HG03460 (cell line): ENCODE data around the gene ANKIB1.

Experiments used
- ATAC-seq: cut with Tn5 transposase; IDR thresholded peaks from one replicate; pipeline ENCODE4 v1.9.1; 2021; ENCODE audit not compliant: unreplicated experiment

The ANKIB1 gene

GRCh38 chr7:92260248-92260781, 14.5 kb downstream of the ANKIB1 start:
- ATAC-seq, result no peak

- no peak for ATAC-seq
Measured at GRCh38 chr7:92266415-92267241, 20.9 kb downstream of the ANKIB1 start.

- no peak for ATAC-seq
Measured at GRCh38 chr7:92268921-92269320, 23.1 kb downstream of the ANKIB1 start.

- ATAC-seq, result no peak
Measured at GRCh38 chr7:92275327-92275726, 29.6 kb downstream of the ANKIB1 start.

- peak; percentile 83 for ATAC-seq
Measured at GRCh38 chr7:92276460-92276864, 30.7 kb downstream of the ANKIB1 start.

- ATAC-seq, result no peak
Measured at GRCh38 chr7:92279396-92280031, 33.7 kb downstream of the ANKIB1 start.

- no peak for ATAC-seq
Measured at GRCh38 chr7:92281031-92281430, 35.3 kb downstream of the ANKIB1 start.

- ATAC-seq, result no peak
Measured at GRCh38 chr7:92282221-92282814, 36.5 kb downstream of the ANKIB1 start.

GRCh38 chr7:92282930-92283329, 37.2 kb downstream of the ANKIB1 start:
- no peak for ATAC-seq

GRCh38 chr7:92289321-92289720, 43.5 kb downstream of the ANKIB1 start:
- ATAC-seq, result no peak

- no peak for ATAC-seq
Measured at GRCh38 chr7:92292981-92293380, 47.2 kb downstream of the ANKIB1 start.

- ATAC-seq, result no peak
Measured at GRCh38 chr7:92293896-92294590, 48.3 kb downstream of the ANKIB1 start.

GRCh38 chr7:92295391-92295790, 49.6 kb downstream of the ANKIB1 start:
- no peak for ATAC-seq

- no peak for ATAC-seq
Measured at GRCh38 chr7:92296235-92296634, 50.5 kb downstream of the ANKIB1 start.

GRCh38 chr7:92296880-92297445, 51.2 kb downstream of the ANKIB1 start:
- ATAC-seq, result no peak

GRCh38 chr7:92297736-92298135, 52.0 kb downstream of the ANKIB1 start:
- no peak for ATAC-seq

- no peak for ATAC-seq
Measured at GRCh38 chr7:92303761-92304160, 58.0 kb downstream of the ANKIB1 start.

GRCh38 chr7:92304406-92304893, 58.7 kb downstream of the ANKIB1 start:
- no peak for ATAC-seq

GRCh38 chr7:92306153-92306552, 60.4 kb downstream of the ANKIB1 start:
- ATAC-seq, result no peak

GRCh38 chr7:92313055-92313454, 67.3 kb downstream of the ANKIB1 start:
- no peak for ATAC-seq

GRCh38 chr7:92319243-92319642, 73.5 kb downstream of the ANKIB1 start:
- no peak for ATAC-seq
